Body of pancreas (tissue), 4 donors: Measurements from ENCODE around the gene C1QTNF9. TPM values are rescaled to one million over a fixed set of nuclear protein-coding genes. Genes with fewer than 3 reads are reported as not detected.

Experiments
- ATAC-seq: fragments of 150-250 bp; one replicate; pipeline ENCODE4 v1.9.1; 2016
- DNase-seq, 4 donors: peaks; one replicate each; pipeline ENCODE4 v3.0.0-alpha.2; 2019
- H3K27ac ChIP-seq, 4 donors: fragments of 200-600 bp; sonication (generic); 1 replicate in 3 of 4; 2 replicates in 1 of 4; pipeline versions ENCODE4 v1.5.1 to v1.6.1; 2016 to 2019; ENCODE audit warnings: mild to moderate bottlenecking in 1 of 4, mixed read lengths in 1 of 4, moderate library complexity in 1 of 4
- H3K27me3 ChIP-seq, 2 donors: fragments of 200-600 bp; sonication (generic); one replicate each; pipeline ENCODE4 v1.6.0; 2016; ENCODE audit warnings: mild to moderate bottlenecking in 1 of 2
- H3K36me3 ChIP-seq, 2 donors: fragments of 200-600 bp; sonication (generic); replicated peaks in 1 of 2; 2 replicates each; pipeline ENCODE4 v1.5.1; 2016; ENCODE audit warnings: low read depth in 2 of 2; ENCODE audit not compliant: insufficient read depth in 1 of 2
- H3K4me1 ChIP-seq: fragments of 200-600 bp; sonication (generic); one replicate; pipeline ENCODE4 v1.6.0; 2016
- H3K4me3 ChIP-seq, 2 donors: fragments of 200-600 bp; sonication (generic); 1 replicate in 1 of 2; 2 replicates in 1 of 2; pipeline ENCODE4 v1.5.1; 2016 to 2019
- H3K9me3 ChIP-seq, 3 donors: fragments of 200-600 bp; sonication (generic); 1 replicate in 2 of 3; 2 replicates in 1 of 3; pipeline ENCODE4 v1.5.1; 2016
- POLR2A ChIP-seq, 3 donors: fragments of 450-650 bp; IDR thresholded peaks; one replicate each; pipeline ENCODE4 v1.6.1; 2016; ENCODE audit warnings: antibody characterized with exemption in 3 of 3, mild to moderate bottlenecking in 2 of 3
- WGBS, 2 donors: methylation state at CpG; one replicate each; pipeline ENCODE4 v1.1.5; 2017; 5-methylcytosine and 5-hydroxymethylcytosine counted together
- intact Hi-C: fragments of 100-400 bp; cut with DNase I; formaldehyde crosslinking; loops from one replicate; pipeline ENCODE4 v1.15.1; 2023
- total RNA-seq, 2 donors: library from RNA; depleted of rRNA; stranded (reverse); fragments of >200 nt; gene quantifications; one replicate each; pipeline ENCODE4 v1.1.0, GENCODE V29; 2016
- TF ChIP-seq, protein P1 (sequence below), 7 experiments: fragments of 450-650 bp in 4 of 7; fragments of 200-600 bp in 3 of 7; sonication (generic) in 3 of 7; IDR thresholded peaks; one replicate each; pipeline ENCODE4 v1.5.1; 2016 to 2019; ENCODE audit warnings: antibody characterized with exemption in 7 of 7

Gene C1QTNF9
- total RNA-seq, 2 donors from 2014 or later = 0.78 to 4.3 TPM

DNA sequence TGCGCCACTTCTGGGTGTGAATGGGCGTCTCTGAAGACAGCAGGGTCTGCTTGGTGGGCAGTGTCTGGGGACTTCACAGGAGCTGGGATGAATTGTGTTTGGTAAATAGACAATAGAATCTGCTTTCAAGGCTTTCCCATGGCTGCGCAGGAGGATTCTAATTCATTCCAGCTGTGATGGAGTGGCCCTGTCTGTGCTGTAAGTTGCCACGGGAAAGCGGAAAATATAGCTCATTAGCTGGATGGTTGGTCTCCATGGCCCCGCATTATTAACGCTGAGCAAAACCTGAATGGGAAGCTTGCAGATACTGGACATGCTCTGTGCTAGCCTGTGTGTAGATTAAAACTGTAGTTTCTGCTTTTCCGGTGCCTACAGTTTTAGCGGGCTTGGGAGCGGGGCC lies 15.6 kb upstream of the C1QTNF9 start:
- TF ChIP-seq, protein P1, sequence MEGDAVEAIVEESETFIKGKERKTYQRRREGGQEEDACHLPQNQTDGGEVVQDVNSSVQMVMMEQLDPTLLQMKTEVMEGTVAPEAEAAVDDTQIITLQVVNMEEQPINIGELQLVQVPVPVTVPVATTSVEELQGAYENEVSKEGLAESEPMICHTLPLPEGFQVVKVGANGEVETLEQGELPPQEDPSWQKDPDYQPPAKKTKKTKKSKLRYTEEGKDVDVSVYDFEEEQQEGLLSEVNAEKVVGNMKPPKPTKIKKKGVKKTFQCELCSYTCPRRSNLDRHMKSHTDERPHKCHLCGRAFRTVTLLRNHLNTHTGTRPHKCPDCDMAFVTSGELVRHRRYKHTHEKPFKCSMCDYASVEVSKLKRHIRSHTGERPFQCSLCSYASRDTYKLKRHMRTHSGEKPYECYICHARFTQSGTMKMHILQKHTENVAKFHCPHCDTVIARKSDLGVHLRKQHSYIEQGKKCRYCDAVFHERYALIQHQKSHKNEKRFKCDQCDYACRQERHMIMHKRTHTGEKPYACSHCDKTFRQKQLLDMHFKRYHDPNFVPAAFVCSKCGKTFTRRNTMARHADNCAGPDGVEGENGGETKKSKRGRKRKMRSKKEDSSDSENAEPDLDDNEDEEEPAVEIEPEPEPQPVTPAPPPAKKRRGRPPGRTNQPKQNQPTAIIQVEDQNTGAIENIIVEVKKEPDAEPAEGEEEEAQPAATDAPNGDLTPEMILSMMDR (IDR thresholded peaks at IDR 0.05) = no peak
- TF ChIP-seq POLR2A (IDR thresholded peaks at IDR 0.05) = no peak
- no peak for ATAC-seq
- Histone ChIP-seq H3K27ac (no peak overlapping the region), H3K4me1 (no peaks in the 10 kb centered on the region), H3K9me3 (no peaks in the 10 kb centered on the region), H3K27me3 (no peaks in the 10 kb centered on the region), H3K36me3 (peaks cover 36 to 86% of the 10 kb centered on the region in 2 donors), H3K4me3 (no peak overlapping the region)
- intact Hi-C loops = no loop called here
- no peak for DNase-seq
- 93 to 96% methylated on average over 10 of the region's 10 CpGs for WGBS, 2 donors

DNA sequence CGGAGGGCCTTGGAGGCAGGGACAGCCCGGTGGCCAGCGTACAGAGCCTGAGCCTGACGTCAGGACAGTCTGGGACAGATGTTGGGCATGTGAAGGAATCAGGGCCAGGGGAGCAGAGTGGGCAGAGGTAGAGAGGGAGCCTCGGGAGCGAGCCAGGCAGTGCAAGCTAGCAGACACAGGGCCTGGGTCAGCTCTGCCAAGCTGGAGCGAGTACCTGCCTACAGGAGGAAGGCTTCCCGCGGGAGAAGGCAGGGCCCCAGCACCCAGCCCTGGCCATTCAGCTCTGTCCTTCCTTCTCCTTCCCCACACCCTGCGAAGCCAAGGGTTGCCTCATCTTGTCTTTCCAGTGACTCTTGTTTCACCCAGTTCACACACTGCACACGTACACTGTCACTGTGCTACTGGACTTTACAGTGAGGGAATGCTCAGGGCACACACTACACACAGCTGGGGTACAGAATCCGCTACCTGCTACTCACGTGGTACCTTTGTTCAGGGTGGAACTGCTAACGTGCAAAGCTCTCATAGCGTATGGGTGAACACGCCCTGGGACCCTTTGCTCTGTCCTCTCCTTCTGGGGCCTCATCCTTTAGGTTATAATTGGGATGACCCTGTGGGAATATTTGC lies 9.8 kb upstream of the C1QTNF9 start:
- Histone ChIP-seq H3K36me3 (peaks cover 51 to 89% of the 10 kb centered on the region in 2 donors), H3K4me3 (no peak overlapping the region), H3K9me3 (no peaks in the 10 kb centered on the region), H3K27ac (no peak overlapping the region), H3K4me1 (no peaks in the 10 kb centered on the region), H3K27me3 (no peaks in the 10 kb centered on the region)
- no peak for TF ChIP-seq POLR2A (IDR thresholded peaks at IDR 0.05)
- TF ChIP-seq, protein P1 (IDR thresholded peaks at IDR 0.05) = no peak
- WGBS, 2 donors = 88 to 89% methylated on average over 12 to 16 of the region's 16 CpGs
- intact Hi-C loops = no loop called here
- DNase-seq (no peak), ATAC-seq (no peak)

DNA sequence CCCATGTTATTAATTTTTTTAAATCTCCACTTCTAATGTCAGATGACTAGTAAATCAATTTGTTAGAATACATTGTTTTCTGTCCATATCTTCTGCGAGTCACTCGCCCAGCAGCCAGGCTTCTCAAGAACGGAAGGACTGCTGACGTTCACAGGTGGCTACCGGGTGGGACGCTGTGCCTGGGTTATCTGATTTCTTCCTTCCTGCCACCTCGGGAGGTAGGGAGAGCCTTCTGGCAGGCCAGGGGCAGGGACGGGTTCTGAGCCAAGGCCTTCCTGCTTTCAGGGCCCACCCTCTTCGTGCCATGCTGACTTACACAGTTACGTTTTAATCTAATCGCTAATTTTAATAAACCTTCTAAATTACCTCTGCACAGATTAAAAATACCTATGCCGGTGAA lies 7.9 kb upstream of the C1QTNF9 start:
- Histone ChIP-seq H3K27me3 (no peaks in the 10 kb centered on the region), H3K9me3 (no peaks in the 10 kb centered on the region), H3K4me3 (no peak overlapping the region), H3K36me3 (peaks cover 52 to 77% of the 10 kb centered on the region in 2 donors), H3K27ac (no peak overlapping the region), H3K4me1 (no peaks in the 10 kb centered on the region)
- ATAC-seq (no peak), DNase-seq (no peak)
- WGBS, 2 donors = 70 to 85% methylated on average over 12 of the region's 12 CpGs
- intact Hi-C loops = no loop called here
- TF ChIP-seq, protein P1 (IDR thresholded peaks at IDR 0.05) = no peak
- TF ChIP-seq POLR2A (IDR thresholded peaks at IDR 0.05) = no peak

DNA sequence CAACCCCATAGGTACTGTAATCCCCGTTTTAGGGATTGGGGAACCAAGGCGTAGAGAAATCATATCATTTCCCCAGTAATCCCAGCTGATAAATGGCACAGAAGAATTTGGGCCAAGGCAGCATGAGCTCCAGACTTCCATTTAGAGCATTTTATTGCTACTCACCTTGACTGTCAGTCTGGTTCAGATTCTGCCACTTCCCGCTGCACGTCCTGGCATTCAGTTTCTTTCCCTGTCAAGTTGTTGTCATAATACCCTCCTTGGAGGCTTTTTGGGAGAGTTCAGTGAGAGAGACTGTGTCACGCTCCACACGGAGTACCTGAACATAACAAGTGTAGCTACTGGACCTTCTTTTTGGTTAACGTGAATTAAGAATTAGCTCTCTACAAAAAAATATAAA lies 7.5 kb upstream of the C1QTNF9 start:
- Histone ChIP-seq H3K4me3 (no peak overlapping the region), H3K9me3 (no peaks in the 10 kb centered on the region), H3K4me1 (peaks cover 2% of the 10 kb centered on the region), H3K27ac (no peak overlapping the region), H3K27me3 (no peaks in the 10 kb centered on the region), H3K36me3 (peaks cover 49 to 72% of the 10 kb centered on the region in 2 donors)
- 80 to 93% methylated on average over 7 of the region's 7 CpGs for WGBS, 2 donors
- TF ChIP-seq, protein P1 (IDR thresholded peaks at IDR 0.05) = no peak
- TF ChIP-seq POLR2A (IDR thresholded peaks at IDR 0.05) = no peak
- intact Hi-C loops = no loop called here
- ATAC-seq (no peak), DNase-seq (no peak)

DNA sequence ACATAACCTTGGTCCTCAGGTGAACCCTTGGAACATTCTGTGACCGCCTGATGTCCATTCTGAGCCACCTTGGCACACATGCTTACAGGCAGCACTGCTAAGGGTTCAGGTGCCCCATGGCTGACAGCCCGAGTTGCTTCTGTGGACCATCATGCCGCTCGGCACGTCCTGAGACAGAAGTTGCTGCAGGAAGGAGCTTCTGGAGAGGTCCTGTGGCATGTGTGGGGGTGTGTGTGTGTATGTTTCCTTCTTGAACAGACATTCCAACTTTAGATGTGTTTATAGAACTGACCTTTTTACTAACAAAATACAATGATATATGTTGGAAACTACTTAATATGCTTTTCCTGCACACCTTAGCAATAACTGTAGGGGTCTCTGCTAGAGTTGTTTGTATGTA lies 4.8 kb upstream of the C1QTNF9 start:
- ATAC-seq (no peak), DNase-seq (no peak)
- TF ChIP-seq, protein P1 (IDR thresholded peaks at IDR 0.05) = no peak
- no peak for TF ChIP-seq POLR2A (IDR thresholded peaks at IDR 0.05)
- peaks cover 7% of the 10 kb centered on the region for H3K4me1 ChIP-seq
- no peak overlapping the region for H3K4me3 ChIP-seq
- H3K36me3 ChIP-seq = peaks cover 22 to 47% of the 10 kb centered on the region in 2 donors
- no peaks in the 10 kb centered on the region for H3K27me3 ChIP-seq
- H3K9me3 ChIP-seq = no peaks in the 10 kb centered on the region
- H3K27ac ChIP-seq = no peak overlapping the region
- intact Hi-C loops = no loop called here
- 89 to 90% methylated on average over 5 of the region's 5 CpGs for WGBS, 2 donors
